ENCODE results near the gene DENND6B. TPM values are rescaled to one million over a fixed set of nuclear protein-coding genes. Genes with fewer than 3 reads are reported as not detected.
A peak's percentile ranks its signal among the peaks of the same experiment; 100 is the strongest.

DENND6B gene
- total and polyA plus RNA-seq, 2 of the 13 experiments (the other 11 are each of a cell fraction or from before 2014, with no cell fraction given), result 0.95 to 3.8 TPM

DNA sequence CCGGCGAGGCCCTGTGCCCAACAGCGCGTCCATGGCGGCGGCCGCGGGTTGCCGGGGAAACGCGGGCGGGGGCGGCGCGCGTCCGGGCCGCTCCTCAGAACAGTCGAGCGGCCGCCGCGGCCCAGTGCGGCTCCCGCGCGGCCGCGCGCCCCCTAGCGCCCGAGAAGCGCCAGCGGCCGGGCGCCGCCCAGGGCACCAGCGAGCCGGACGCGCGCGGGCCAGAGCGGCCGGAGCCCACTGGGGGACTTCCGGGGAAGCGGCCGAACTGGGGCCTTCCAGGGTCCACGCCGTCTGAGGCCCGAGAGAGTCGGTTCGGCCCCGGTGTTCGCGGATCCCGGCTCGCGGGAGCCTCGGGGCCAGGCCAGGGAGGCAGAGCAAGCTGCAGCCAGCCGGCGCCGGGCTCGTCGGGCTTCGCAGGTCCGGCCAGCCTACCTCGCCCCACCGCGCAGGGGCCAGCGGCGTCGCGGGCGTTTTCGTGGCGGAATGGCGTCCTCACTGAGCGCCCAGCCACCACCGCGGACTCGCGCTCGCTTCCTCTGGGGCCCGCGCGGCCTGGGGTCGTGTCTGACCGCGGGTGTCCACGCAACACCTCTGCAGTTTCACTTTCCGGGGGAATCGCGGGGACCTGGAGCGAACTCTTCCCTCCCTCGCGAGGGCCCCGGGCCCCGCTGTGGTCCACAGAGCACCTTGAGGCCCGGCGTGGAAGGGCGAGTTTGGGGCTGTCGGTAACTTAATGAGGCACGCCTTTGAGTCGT lies at the start of gene DENND6B (continued):
- TF ChIP-seq ZNF234 (CRISPR knock-in tag; conservative IDR thresholded peaks at IDR 0.05), result no peak
- no peak for TF ChIP-seq ZNF101 (CRISPR knock-in tag; IDR thresholded peaks at IDR 0.05; ENCODE audit: borderline replicate concordance, low read depth)
- TF ChIP-seq, protein P1, sequence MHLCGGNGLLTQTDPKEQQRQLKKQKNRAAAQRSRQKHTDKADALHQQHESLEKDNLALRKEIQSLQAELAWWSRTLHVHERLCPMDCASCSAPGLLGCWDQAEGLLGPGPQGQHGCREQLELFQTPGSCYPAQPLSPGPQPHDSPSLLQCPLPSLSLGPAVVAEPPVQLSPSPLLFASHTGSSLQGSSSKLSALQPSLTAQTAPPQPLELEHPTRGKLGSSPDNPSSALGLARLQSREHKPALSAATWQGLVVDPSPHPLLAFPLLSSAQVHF (CRISPR knock-in tag; IDR thresholded peaks at IDR 0.05), result no peak; the same call in 1 of the 2 replicates
- no peak for TF ChIP-seq NFE2L1 (CRISPR knock-in tag; IDR thresholded peaks at IDR 0.05; ENCODE audit: borderline replicate concordance)
- peak; percentile 27; the same call in 1 of the 2 replicates for TF ChIP-seq ZNF441 (CRISPR knock-in tag; IDR thresholded peaks at IDR 0.05; ENCODE audit: borderline replicate concordance)
- TF ChIP-seq, protein P2, sequence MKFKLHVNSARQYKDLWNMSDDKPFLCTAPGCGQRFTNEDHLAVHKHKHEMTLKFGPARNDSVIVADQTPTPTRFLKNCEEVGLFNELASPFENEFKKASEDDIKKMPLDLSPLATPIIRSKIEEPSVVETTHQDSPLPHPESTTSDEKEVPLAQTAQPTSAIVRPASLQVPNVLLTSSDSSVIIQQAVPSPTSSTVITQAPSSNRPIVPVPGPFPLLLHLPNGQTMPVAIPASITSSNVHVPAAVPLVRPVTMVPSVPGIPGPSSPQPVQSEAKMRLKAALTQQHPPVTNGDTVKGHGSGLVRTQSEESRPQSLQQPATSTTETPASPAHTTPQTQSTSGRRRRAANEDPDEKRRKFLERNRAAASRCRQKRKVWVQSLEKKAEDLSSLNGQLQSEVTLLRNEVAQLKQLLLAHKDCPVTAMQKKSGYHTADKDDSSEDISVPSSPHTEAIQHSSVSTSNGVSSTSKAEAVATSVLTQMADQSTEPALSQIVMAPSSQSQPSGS (CRISPR knock-in tag; IDR thresholded peaks at IDR 0.05), result no peak
- TF ChIP-seq, protein P3, sequence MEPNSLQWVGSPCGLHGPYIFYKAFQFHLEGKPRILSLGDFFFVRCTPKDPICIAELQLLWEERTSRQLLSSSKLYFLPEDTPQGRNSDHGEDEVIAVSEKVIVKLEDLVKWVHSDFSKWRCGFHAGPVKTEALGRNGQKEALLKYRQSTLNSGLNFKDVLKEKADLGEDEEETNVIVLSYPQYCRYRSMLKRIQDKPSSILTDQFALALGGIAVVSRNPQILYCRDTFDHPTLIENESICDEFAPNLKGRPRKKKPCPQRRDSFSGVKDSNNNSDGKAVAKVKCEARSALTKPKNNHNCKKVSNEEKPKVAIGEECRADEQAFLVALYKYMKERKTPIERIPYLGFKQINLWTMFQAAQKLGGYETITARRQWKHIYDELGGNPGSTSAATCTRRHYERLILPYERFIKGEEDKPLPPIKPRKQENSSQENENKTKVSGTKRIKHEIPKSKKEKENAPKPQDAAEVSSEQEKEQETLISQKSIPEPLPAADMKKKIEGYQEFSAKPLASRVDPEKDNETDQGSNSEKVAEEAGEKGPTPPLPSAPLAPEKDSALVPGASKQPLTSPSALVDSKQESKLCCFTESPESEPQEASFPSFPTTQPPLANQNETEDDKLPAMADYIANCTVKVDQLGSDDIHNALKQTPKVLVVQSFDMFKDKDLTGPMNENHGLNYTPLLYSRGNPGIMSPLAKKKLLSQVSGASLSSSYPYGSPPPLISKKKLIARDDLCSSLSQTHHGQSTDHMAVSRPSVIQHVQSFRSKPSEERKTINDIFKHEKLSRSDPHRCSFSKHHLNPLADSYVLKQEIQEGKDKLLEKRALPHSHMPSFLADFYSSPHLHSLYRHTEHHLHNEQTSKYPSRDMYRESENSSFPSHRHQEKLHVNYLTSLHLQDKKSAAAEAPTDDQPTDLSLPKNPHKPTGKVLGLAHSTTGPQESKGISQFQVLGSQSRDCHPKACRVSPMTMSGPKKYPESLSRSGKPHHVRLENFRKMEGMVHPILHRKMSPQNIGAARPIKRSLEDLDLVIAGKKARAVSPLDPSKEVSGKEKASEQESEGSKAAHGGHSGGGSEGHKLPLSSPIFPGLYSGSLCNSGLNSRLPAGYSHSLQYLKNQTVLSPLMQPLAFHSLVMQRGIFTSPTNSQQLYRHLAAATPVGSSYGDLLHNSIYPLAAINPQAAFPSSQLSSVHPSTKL (CRISPR knock-in tag; IDR thresholded peaks at IDR 0.05), result peak; percentile 12; the same call in 1 of the 2 replicates
- no peak; the same call in 1 of the 2 replicates for TF ChIP-seq SAFB2 (CRISPR knock-in tag; IDR thresholded peaks at IDR 0.05; ENCODE audit: borderline replicate concordance, low read depth)
- no peak for TF ChIP-seq TMF1 (CRISPR knock-in tag; IDR thresholded peaks at IDR 0.05; ENCODE audit: low read depth)
- peak; percentile 94 for TF ChIP-seq YEATS4 (CRISPR knock-in tag; IDR thresholded peaks at IDR 0.05; ENCODE audit: borderline replicate concordance)
- 0 out of 2 replicates have a peak, but pooled peaks have one; percentile 82 for TF ChIP-seq ZFAT (CRISPR knock-in tag; conservative IDR thresholded peaks at IDR 0.05)
- TF ChIP-seq, protein P4, sequence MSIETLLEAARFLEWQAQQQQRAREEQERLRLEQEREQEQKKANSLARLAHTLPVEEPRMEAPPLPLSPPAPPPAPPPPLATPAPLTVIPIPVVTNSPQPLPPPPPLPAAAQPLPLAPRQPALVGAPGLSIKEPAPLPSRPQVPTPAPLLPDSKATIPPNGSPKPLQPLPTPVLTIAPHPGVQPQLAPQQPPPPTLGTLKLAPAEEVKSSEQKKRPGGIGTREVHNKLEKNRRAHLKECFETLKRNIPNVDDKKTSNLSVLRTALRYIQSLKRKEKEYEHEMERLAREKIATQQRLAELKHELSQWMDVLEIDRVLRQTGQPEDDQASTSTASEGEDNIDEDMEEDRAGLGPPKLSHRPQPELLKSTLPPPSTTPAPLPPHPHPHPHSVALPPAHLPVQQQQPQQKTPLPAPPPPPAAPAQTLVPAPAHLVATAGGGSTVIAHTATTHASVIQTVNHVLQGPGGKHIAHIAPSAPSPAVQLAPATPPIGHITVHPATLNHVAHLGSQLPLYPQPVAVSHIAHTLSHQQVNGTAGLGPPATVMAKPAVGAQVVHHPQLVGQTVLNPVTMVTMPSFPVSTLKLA (IDR thresholded peaks at IDR 0.05), result no peak
- 0 out of 2 replicates have a peak, but pooled peaks have one; percentile 83 for TF ChIP-seq ZNF180 (CRISPR knock-in tag; IDR thresholded peaks at IDR 0.05; ENCODE audit: borderline replicate concordance, low read depth)
- TF ChIP-seq, protein P5, sequence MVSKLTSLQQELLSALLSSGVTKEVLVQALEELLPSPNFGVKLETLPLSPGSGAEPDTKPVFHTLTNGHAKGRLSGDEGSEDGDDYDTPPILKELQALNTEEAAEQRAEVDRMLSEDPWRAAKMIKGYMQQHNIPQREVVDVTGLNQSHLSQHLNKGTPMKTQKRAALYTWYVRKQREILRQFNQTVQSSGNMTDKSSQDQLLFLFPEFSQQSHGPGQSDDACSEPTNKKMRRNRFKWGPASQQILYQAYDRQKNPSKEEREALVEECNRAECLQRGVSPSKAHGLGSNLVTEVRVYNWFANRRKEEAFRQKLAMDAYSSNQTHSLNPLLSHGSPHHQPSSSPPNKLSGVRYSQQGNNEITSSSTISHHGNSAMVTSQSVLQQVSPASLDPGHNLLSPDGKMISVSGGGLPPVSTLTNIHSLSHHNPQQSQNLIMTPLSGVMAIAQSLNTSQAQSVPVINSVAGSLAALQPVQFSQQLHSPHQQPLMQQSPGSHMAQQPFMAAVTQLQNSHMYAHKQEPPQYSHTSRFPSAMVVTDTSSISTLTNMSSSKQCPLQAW (CRISPR knock-in tag; IDR thresholded peaks at IDR 0.05), result no peak
- TF ChIP-seq ZBTB7B (CRISPR knock-in tag; IDR thresholded peaks at IDR 0.05), result peak; percentile 72; the same call in 1 of the 2 replicates
- no peak for TF ChIP-seq MLLT10 (CRISPR knock-in tag; IDR thresholded peaks at IDR 0.05)
- peak; percentile 88 for TF ChIP-seq ZNF766 (CRISPR knock-in tag; IDR thresholded peaks at IDR 0.05; ENCODE audit: borderline replicate concordance)
- no peak for TF ChIP-seq JDP2 (CRISPR knock-in tag; IDR thresholded peaks at IDR 0.05; ENCODE audit: borderline replicate concordance)
- no peak for TF ChIP-seq PAX8 (CRISPR knock-in tag; IDR thresholded peaks at IDR 0.05; ENCODE audit: borderline replicate concordance)

Measured in HepG2 (cell line).